ENCODE data around the gene BRINP3. TPM values are rescaled to one million over a fixed set of nuclear protein-coding genes. Genes with fewer than 3 reads are reported as not detected.

The BRINP3 gene
- total and polyA plus RNA-seq, 2 of the 13 experiments (the other 11 are each of a cell fraction or from before 2014, with no cell fraction given) = not detected

- intact Hi-C loops (cut with micrococcal nuclease; ENCODE audit: unreplicated experiment) = no loop called here
- no TSS peak for BruUV-seq (replicated peaks)
- in situ Hi-C loops (cut with HindIII; ENCODE audit: extremely low pct_ligation_motif_present, low pct_unique_long_range_greater_than_20kb) = no loop called here
Measured at GRCh38 chr1:190472042-190472441, 5.6 kb downstream of the BRINP3 start.

More at GRCh38 chr1:190472042-190472441, 5.6 kb downstream of the BRINP3 start:
- TF ChIP-seq AGO2 (optimal IDR thresholded peaks at IDR 0.05; ENCODE audit: low read depth, low read length) (no peak), BRCA1 (CRISPR knock-in tag; IDR thresholded peaks at IDR 0.05) (no peak), JARID2 (CRISPR knock-in tag; IDR thresholded peaks at IDR 0.05; ENCODE audit: insufficient replicate concordance) (no peak), ZNF747 (CRISPR knock-in tag; IDR thresholded peaks at IDR 0.05; ENCODE audit: borderline replicate concordance) (no peak), ZNF562 (CRISPR knock-in tag; IDR thresholded peaks at IDR 0.05; ENCODE audit: borderline replicate concordance) (no peak), RBFOX2 (IDR thresholded peaks at IDR 0.05; ENCODE audit: low read depth, low read length) (no peak), CENPBD1 (CRISPR knock-in tag; IDR thresholded peaks at IDR 0.05; ENCODE audit: borderline replicate concordance, low read depth) (no peak), PPARG (CRISPR knock-in tag; conservative IDR thresholded peaks at IDR 0.05) (no peak), POLR2A (IDR thresholded peaks at IDR 0.05; ENCODE audit: insufficient read depth in 1 of 2, low read depth in 2 of 2, low read length in 2 of 2) (no peak), CTCF (CRISPR knock-in tag; IDR thresholded peaks at IDR 0.05) (no peak), ZFP1 (CRISPR knock-in tag; IDR thresholded peaks at IDR 0.05) (no peak), RFXANK (CRISPR knock-in tag; IDR thresholded peaks at IDR 0.05) (no peak)
- no peak for DNase-seq (ENCODE audit: low spot score)
- ChIA-PET POLR2A (no interaction called here), CTCF (ENCODE audit: low intra/inter-chr PET ratio, low total read pairs) (no interaction called here)
- Histone ChIP-seq H2AFZ (ENCODE audit: low read length) (no peak overlapping the region), H3K4me2 (ENCODE audit: low read depth, low read length) (no peak overlapping the region), H3K27me3 (ENCODE audit: control insufficient read depth in 1 of 2, insufficient read depth in 2 of 2, low read length in 2 of 2) (peaks cover 0 to 18% of the 10 kb centered on the region in 2 experiments; a peak in 1 of 5 replicates), H3K27ac (ENCODE audit: extremely low read length, insufficient read depth, low read length) (no peak overlapping the region), H4K20me1 (ENCODE audit: insufficient read depth, low read length) (no peaks in the 10 kb centered on the region), H3K9ac (ENCODE audit: insufficient read depth, low read depth, low read length) (no peak overlapping the region), H3K36me3 (replicated peaks in 1 of 2; ENCODE audit: control insufficient read depth in 1 of 2, insufficient read depth in 2 of 2, low read length in 2 of 2) (no peaks in the 10 kb centered on the region), H3K4me3 (replicated peaks in 1 of 3; ENCODE audit: insufficient read depth in 1 of 3, low read depth in 2 of 3, low read length in 3 of 3) (no peak overlapping the region), H3K9me3 (ENCODE audit: low read length) (no peaks in the 10 kb centered on the region), H3K79me2 (ENCODE audit: insufficient read depth, low read length) (no peaks in the 10 kb centered on the region), H3K4me1 (ENCODE audit: insufficient read depth, low read length) (no peaks in the 10 kb centered on the region)
- 4% methylated on average over 2 of the region's 2 CpGs for WGBS (ENCODE audit: low lambda C conversion rate)
- no peak for ATAC-seq
- FAIRE-seq = no peak
